Stomach (tissue), 4 donors: ENCODE data around the gene MGAT5.

ENCODE experiments used
- CTCF ChIP-seq, 7 experiments: fragments of 450-650 bp in 4 of 7; fragments of 200-600 bp in 3 of 7; sonication (generic) in 3 of 7; IDR thresholded peaks; one replicate each; pipeline ENCODE4 v1.5.1; 2016 to 2019; ENCODE audit warnings: antibody characterized with exemption in 7 of 7, control low read depth in 2 of 7, mild to moderate bottlenecking in 1 of 7
- POLR2A ChIP-seq, 4 donors: fragments of 450-650 bp; IDR thresholded peaks; one replicate each; pipeline ENCODE4 v1.6.1; 2016; ENCODE audit warnings: antibody characterized with exemption in 4 of 4, control low read depth in 2 of 4, mild to moderate bottlenecking in 1 of 4, moderate library complexity in 1 of 4
- POLR2AphosphoS5 ChIP-seq, 3 donors: sonication (generic); formaldehyde crosslinking; IDR thresholded peaks; one replicate each; pipeline ENCODE4 v1.6.1; 2016; ENCODE audit warnings: antibody characterized with exemption in 3 of 3

DNA sequence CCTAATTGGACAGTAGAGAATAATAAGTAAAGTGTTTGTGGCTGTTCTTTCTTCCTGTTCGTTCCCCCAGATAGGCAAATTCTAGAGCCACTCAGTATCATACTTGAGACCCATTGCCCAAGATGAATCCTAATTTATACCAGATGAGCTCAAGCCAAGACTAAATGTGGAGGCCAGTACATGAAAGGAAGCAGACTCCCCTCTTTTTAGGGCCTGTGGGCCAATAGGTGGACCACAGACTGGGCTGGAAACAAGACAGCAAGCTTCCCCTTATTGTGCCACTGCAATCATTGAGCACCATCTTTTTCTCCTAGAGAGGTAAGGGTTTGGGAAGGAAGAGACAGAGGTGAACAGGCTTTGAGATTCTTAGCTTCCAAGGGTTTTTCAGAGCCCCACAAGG lies 141.9 kb downstream of the MGAT5 start:
- TF ChIP-seq POLR2A (IDR thresholded peaks at IDR 0.05) (no peak), POLR2AphosphoS5 (IDR thresholded peaks at IDR 0.05) (no peak), CTCF (IDR thresholded peaks at IDR 0.05) (no peak)
